WTC11 (cell line): ENCODE results near the gene PARP2.
A peak's percentile ranks its signal among the peaks of the same experiment; 100 is the strongest.

Source experiments
- AR ChIP-seq: fragments of 250-450 bp; sonication (Bioruptor Pico); IDR thresholded peaks from 2 replicates; pipeline ENCODE4 v1.9.0; 2021; ENCODE audit warnings: mild to moderate bottlenecking
- CREB1 ChIP-seq: sonication (generic); formaldehyde crosslinking; IDR thresholded peaks from 2 replicates; pipeline ENCODE4 v1.8.0; 2023; ENCODE audit warnings: mild to moderate bottlenecking, missing genetic modification reagents
- CREM ChIP-seq: sonication (generic); formaldehyde crosslinking; IDR thresholded peaks from 2 replicates; pipeline ENCODE4 v1.8.1; 2022; ENCODE audit warnings: mild to moderate bottlenecking, missing genetic modification reagents, moderate library complexity
- E2F1 ChIP-seq: sonication (generic); formaldehyde crosslinking; IDR thresholded peaks from 2 replicates; pipeline ENCODE4 v1.8.0; 2022; ENCODE audit warnings: mild to moderate bottlenecking, missing genetic modification reagents
- ELF4 ChIP-seq: sonication (generic); formaldehyde crosslinking; IDR thresholded peaks from 2 replicates; pipeline ENCODE4 v1.8.1; 2022; ENCODE audit warnings: low read depth, mild to moderate bottlenecking, moderate library complexity, missing genetic modification reagents
- ESRRA ChIP-seq: sonication (generic); formaldehyde crosslinking; IDR thresholded peaks from 2 replicates; pipeline ENCODE4 v1.8.1; 2022; ENCODE audit warnings: mild to moderate bottlenecking, missing genetic modification reagents, borderline replicate concordance
- NR3C1 ChIP-seq: sonication (generic); formaldehyde crosslinking; conservative IDR thresholded peaks from 2 replicates; pipeline ENCODE4 v1.8.1; 2023; ENCODE audit warnings: low read depth, mild to moderate bottlenecking, missing genetic modification reagents
- PREB ChIP-seq: sonication (generic); formaldehyde crosslinking; IDR thresholded peaks from 2 replicates; pipeline ENCODE4 v1.8.1; 2022; ENCODE audit warnings: mild to moderate bottlenecking, missing genetic modification reagents, moderate library complexity, borderline replicate concordance
- USF1 ChIP-seq: sonication (generic); formaldehyde crosslinking; IDR thresholded peaks from 2 replicates; pipeline ENCODE4 v1.8.0; 2022; ENCODE audit warnings: mild to moderate bottlenecking, missing genetic modification reagents
- ZNF263 ChIP-seq: sonication (generic); formaldehyde crosslinking; IDR thresholded peaks from 2 replicates; pipeline ENCODE4 v1.8.1; 2022; ENCODE audit warnings: low read depth, mild to moderate bottlenecking, moderate library complexity, missing genetic modification reagents
- TF ChIP-seq, protein P1 (sequence below): fragments of 200-600 bp; IDR thresholded peaks from 2 replicates; pipeline ENCODE4 v1.8.0; 2022; ENCODE audit warnings: antibody characterized with exemption
- TF ChIP-seq, protein P2 (sequence below): sonication (generic); formaldehyde crosslinking; conservative IDR thresholded peaks from 2 replicates; pipeline ENCODE4 v1.8.1; 2023; ENCODE audit warnings: mild to moderate bottlenecking, low read depth, missing genetic modification reagents, moderate library complexity
- TF ChIP-seq, protein P3 (sequence below): sonication (generic); formaldehyde crosslinking; IDR thresholded peaks from 2 replicates; pipeline ENCODE4 v1.8.1; 2022; ENCODE audit warnings: low read depth, missing genetic modification reagents, borderline replicate concordance

GRCh38 chr14:20327005-20327869 is 16.2 kb upstream of the PARP2 start:
- no peak for TF ChIP-seq CREM (CRISPR knock-in tag)
- TF ChIP-seq, protein P1, sequence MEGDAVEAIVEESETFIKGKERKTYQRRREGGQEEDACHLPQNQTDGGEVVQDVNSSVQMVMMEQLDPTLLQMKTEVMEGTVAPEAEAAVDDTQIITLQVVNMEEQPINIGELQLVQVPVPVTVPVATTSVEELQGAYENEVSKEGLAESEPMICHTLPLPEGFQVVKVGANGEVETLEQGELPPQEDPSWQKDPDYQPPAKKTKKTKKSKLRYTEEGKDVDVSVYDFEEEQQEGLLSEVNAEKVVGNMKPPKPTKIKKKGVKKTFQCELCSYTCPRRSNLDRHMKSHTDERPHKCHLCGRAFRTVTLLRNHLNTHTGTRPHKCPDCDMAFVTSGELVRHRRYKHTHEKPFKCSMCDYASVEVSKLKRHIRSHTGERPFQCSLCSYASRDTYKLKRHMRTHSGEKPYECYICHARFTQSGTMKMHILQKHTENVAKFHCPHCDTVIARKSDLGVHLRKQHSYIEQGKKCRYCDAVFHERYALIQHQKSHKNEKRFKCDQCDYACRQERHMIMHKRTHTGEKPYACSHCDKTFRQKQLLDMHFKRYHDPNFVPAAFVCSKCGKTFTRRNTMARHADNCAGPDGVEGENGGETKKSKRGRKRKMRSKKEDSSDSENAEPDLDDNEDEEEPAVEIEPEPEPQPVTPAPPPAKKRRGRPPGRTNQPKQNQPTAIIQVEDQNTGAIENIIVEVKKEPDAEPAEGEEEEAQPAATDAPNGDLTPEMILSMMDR = peak; percentile 56
- no peak for TF ChIP-seq PREB (CRISPR knock-in tag)
- TF ChIP-seq CREB1 (CRISPR knock-in tag) = no peak
- no peak for TF ChIP-seq ESRRA (CRISPR knock-in tag)
- TF ChIP-seq NR3C1 = no peak
- no peak for TF ChIP-seq USF1 (CRISPR knock-in tag)
- TF ChIP-seq, protein P2, sequence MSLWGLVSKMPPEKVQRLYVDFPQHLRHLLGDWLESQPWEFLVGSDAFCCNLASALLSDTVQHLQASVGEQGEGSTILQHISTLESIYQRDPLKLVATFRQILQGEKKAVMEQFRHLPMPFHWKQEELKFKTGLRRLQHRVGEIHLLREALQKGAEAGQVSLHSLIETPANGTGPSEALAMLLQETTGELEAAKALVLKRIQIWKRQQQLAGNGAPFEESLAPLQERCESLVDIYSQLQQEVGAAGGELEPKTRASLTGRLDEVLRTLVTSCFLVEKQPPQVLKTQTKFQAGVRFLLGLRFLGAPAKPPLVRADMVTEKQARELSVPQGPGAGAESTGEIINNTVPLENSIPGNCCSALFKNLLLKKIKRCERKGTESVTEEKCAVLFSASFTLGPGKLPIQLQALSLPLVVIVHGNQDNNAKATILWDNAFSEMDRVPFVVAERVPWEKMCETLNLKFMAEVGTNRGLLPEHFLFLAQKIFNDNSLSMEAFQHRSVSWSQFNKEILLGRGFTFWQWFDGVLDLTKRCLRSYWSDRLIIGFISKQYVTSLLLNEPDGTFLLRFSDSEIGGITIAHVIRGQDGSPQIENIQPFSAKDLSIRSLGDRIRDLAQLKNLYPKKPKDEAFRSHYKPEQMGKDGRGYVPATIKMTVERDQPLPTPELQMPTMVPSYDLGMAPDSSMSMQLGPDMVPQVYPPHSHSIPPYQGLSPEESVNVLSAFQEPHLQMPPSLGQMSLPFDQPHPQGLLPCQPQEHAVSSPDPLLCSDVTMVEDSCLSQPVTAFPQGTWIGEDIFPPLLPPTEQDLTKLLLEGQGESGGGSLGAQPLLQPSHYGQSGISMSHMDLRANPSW (CRISPR knock-in tag) = no peak
- TF ChIP-seq ELF4 (CRISPR knock-in tag) = no peak
- TF ChIP-seq, protein P3, sequence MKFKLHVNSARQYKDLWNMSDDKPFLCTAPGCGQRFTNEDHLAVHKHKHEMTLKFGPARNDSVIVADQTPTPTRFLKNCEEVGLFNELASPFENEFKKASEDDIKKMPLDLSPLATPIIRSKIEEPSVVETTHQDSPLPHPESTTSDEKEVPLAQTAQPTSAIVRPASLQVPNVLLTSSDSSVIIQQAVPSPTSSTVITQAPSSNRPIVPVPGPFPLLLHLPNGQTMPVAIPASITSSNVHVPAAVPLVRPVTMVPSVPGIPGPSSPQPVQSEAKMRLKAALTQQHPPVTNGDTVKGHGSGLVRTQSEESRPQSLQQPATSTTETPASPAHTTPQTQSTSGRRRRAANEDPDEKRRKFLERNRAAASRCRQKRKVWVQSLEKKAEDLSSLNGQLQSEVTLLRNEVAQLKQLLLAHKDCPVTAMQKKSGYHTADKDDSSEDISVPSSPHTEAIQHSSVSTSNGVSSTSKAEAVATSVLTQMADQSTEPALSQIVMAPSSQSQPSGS (CRISPR knock-in tag) = no peak
- no peak for TF ChIP-seq E2F1
- TF ChIP-seq AR (CRISPR knock-in tag) = no peak
- no peak for TF ChIP-seq ZNF263 (CRISPR knock-in tag)
